Measurements from ENCODE around the gene CSK. TPM values are rescaled to one million over a fixed set of nuclear protein-coding genes. Genes with fewer than 3 reads are reported as not detected.

The CSK gene
- polyA plus RNA-seq, 1 of the 3 experiments (the other 2 are of a cell fraction): 53.1 TPM

- CTCF ChIA-PET: interaction anchor here (0.8 to 10.2 kb wide), 10 partner anchors 10 to 194 kb away, joined by 3 to 82 read pairs (median 4); partner anchors contain the start of genes CSK, LMAN1L and ULK3
- Histone ChIP-seq H3K9me3 (no peaks in the 10 kb centered on the region), H3K27me3 (ENCODE audit: insufficient read depth) (peaks cover 24% of the 10 kb centered on the region; the same call in 1 of the 2 replicates), H3K79me2 (ENCODE audit: insufficient read depth) (no peaks in the 10 kb centered on the region), H3K9me2 (no peaks in the 10 kb centered on the region), H3K4me1 (ENCODE audit: control insufficient read depth in 1 of 2, insufficient read depth in 2 of 2, low read depth in 1 of 2, low read length in 1 of 2) (peaks cover 0 to 16% of the 10 kb centered on the region in 2 experiments; a peak in 1 of 4 replicates), H3K9ac (no peak overlapping the region), H3F3A (replicated peaks; ENCODE audit: insufficient read depth) (no peaks in the 10 kb centered on the region), H2AFZ (ENCODE audit: low read depth) (no peak overlapping the region), H4K20me1 (ENCODE audit: insufficient read depth) (no peaks in the 10 kb centered on the region), H3K27ac (ENCODE audit: low read depth in 2 of 2, low read length in 1 of 2) (no peak overlapping the region), H3K4me3 (ENCODE audit: low read depth in 2 of 2, low read length in 1 of 2) (no peak overlapping the region), H3K4me2 (no peak overlapping the region), H3K36me3 (replicated peaks in 1 of 2; ENCODE audit: control insufficient read depth in 1 of 2, insufficient read depth in 2 of 2, low read length in 1 of 2) (no peaks in the 10 kb centered on the region)
- DNase-seq: no peak
- WGBS (ENCODE audit: low lambda C conversion rate): 66% methylated on average over 6 of the region's 6 CpGs
- POLR2A ChIA-PET: no interaction called here
- TF ChIP-seq USF1 (IDR thresholded peaks at IDR 0.05; ENCODE audit: borderline replicate concordance, low read depth) (no peak), ELF1 (IDR thresholded peaks at IDR 0.05) (no peak), TCF12 (IDR thresholded peaks at IDR 0.05) (no peak), SMC3 (IDR thresholded peaks at IDR 0.05; ENCODE audit: low read depth, low read length) (no peak), PBX3 (IDR thresholded peaks at IDR 0.05) (no peak), RFX5 (IDR thresholded peaks at IDR 0.05; ENCODE audit: low read length) (no peak), SIN3A (IDR thresholded peaks at IDR 0.05; ENCODE audit: borderline replicate concordance, low read depth, low read length) (no peak), RXRA (IDR thresholded peaks at IDR 0.05; ENCODE audit: borderline replicate concordance, low read depth) (no peak), RAD21 (IDR thresholded peaks at IDR 0.05; ENCODE audit: low read length) (no peak), TEAD4 (IDR thresholded peaks at IDR 0.05; ENCODE audit: borderline replicate concordance, insufficient read depth) (no peak), FOXM1 (IDR thresholded peaks at IDR 0.05; ENCODE audit: low read depth) (no peak), NRF1 (IDR thresholded peaks at IDR 0.05; ENCODE audit: low read depth, low read length) (no peak), YY1 (IDR thresholded peaks at IDR 0.05; ENCODE audit: low read depth) (no peak), ZBTB33 (IDR thresholded peaks at IDR 0.05; ENCODE audit: borderline replicate concordance, low read depth) (no peak), TAF1 (IDR thresholded peaks at IDR 0.05; ENCODE audit: borderline replicate concordance, low read depth, low read length) (no peak), MAX (IDR thresholded peaks at IDR 0.05; ENCODE audit: low read depth) (no peak), MXI1 (IDR thresholded peaks at IDR 0.05; ENCODE audit: low read depth, low read length) (no peak), IRF3 (IDR thresholded peaks at IDR 0.05; ENCODE audit: low read depth, low read length) (no peak), POLR2AphosphoS5 (IDR thresholded peaks at IDR 0.05; ENCODE audit: low read depth, low read length) (no peak), GATA2 (CRISPR knock-in tag; IDR thresholded peaks at IDR 0.05) (no peak)
Measured at GRCh38 chr15:74829991-74830390, 48.1 kb downstream of the CSK start.
